ENCODE data around the gene NFIA.

The NFIA gene

GRCh38 chr1:61474269-61474817 is 392.0 kb downstream of the NFIA start:
- no peak overlapping the region for H3K4me3 ChIP-seq (ENCODE audit: low read depth, low read length)
- H3K9me3 ChIP-seq (ENCODE audit: control insufficient read depth, insufficient read depth, low read depth, low read length) = no peaks in the 10 kb centered on the region
- no peaks in the 10 kb centered on the region for H3K36me3 ChIP-seq (ENCODE audit: control insufficient read depth in 2 of 2, insufficient read depth in 1 of 2, low read length in 2 of 2)
- CTCF ChIA-PET = no interaction called here
- H3K4me1 ChIP-seq (ENCODE audit: control insufficient read depth, insufficient read depth, low read length) = no peaks in the 10 kb centered on the region
- TF ChIP-seq OSR2 (tag by site-specific recombination; IDR thresholded peaks at IDR 0.05) (no peak), ZNF132 (tag by site-specific recombination; IDR thresholded peaks at IDR 0.05; ENCODE audit: borderline replicate concordance) (no peak), ZNF423 (tag by site-specific recombination; IDR thresholded peaks at IDR 0.05) (no peak), ATF2 (tag by site-specific recombination; IDR thresholded peaks at IDR 0.05; ENCODE audit: low read depth) (no peak), ZNF23 (tag by site-specific recombination; IDR thresholded peaks at IDR 0.05; ENCODE audit: borderline replicate concordance) (no peak), ZNF558 (tag by site-specific recombination; IDR thresholded peaks at IDR 0.05) (no peak), ZBTB44 (tag by site-specific recombination; IDR thresholded peaks at IDR 0.05) (no peak), ZNF18 (tag by site-specific recombination; IDR thresholded peaks at IDR 0.05) (no peak), ZXDB (tag by site-specific recombination; IDR thresholded peaks at IDR 0.05) (no peak), SETDB1 (IDR thresholded peaks at IDR 0.05; ENCODE audit: insufficient read length, low read length) (no peak), KLF9 (tag by site-specific recombination; IDR thresholded peaks at IDR 0.05; ENCODE audit: low read depth) (no peak), ZSCAN30 (tag by site-specific recombination; IDR thresholded peaks at IDR 0.05) (no peak), ZNF280D (tag by site-specific recombination; IDR thresholded peaks at IDR 0.05) (no peak), ZBTB10 (tag by site-specific recombination; IDR thresholded peaks at IDR 0.05) (no peak), KLF16 (tag by site-specific recombination; IDR thresholded peaks at IDR 0.05) (no peak), KLF1 (tag by site-specific recombination; IDR thresholded peaks at IDR 0.05) (no peak), ZNF76 (tag by site-specific recombination; IDR thresholded peaks at IDR 0.05; ENCODE audit: borderline replicate concordance, low read depth) (no peak), ZNF184 (tag by site-specific recombination; IDR thresholded peaks at IDR 0.05) (no peak), ZNF133 (tag by site-specific recombination; IDR thresholded peaks at IDR 0.05) (no peak), SP2 (tag by site-specific recombination; IDR thresholded peaks at IDR 0.05) (no peak)
- no peak overlapping the region for H3K27ac ChIP-seq (ENCODE audit: extremely low read depth, low read depth, low read length)
- POLR2A ChIA-PET = no interaction called here

Measured in HEK293 (cell line).